GM19193 (cell line): ENCODE measurements around the gene NAGS.

Experiments
- POLR2A ChIP-seq: IDR thresholded peaks from 4 replicates; pipeline ENCODE4 v1.6.1; 2011; ENCODE audit not compliant: insufficient read depth, insufficient read length; ENCODE audit errors: extremely low read depth

Gene NAGS

GRCh38 chr17:43979671-43980070 lies 24.8 kb upstream of the NAGS start:
- no peak for TF ChIP-seq POLR2A

GRCh38 chr17:43982171-43982570 lies 22.3 kb upstream of the NAGS start:
- no peak for TF ChIP-seq POLR2A

GRCh38 chr17:43983196-43983514 lies 21.3 kb upstream of the NAGS start:
- no peak for TF ChIP-seq POLR2A

GRCh38 chr17:43983515-43984411 lies 20.7 kb upstream of the NAGS start:
- no peak for TF ChIP-seq POLR2A

DNA sequence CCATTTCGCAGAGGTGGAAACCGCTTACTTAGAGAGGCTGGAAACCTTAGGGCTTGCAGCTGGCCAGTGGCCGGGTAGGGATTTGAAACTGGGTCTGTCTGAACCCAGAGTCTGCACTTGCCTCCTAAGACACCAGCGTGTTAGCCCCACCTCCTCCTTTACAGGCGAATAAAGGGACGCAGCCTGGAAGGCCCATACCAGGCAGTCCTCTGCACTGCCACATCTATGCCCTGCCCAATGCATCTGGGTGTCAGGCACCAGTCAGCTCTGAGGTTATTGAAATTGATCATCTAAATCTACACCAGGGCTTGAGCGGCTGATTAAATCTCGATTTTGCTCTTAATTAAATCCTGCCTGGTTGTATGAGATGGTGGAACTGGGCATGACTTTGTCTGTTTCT lies 19.9 kb upstream of the NAGS start:
- no peak for TF ChIP-seq POLR2A

DNA sequence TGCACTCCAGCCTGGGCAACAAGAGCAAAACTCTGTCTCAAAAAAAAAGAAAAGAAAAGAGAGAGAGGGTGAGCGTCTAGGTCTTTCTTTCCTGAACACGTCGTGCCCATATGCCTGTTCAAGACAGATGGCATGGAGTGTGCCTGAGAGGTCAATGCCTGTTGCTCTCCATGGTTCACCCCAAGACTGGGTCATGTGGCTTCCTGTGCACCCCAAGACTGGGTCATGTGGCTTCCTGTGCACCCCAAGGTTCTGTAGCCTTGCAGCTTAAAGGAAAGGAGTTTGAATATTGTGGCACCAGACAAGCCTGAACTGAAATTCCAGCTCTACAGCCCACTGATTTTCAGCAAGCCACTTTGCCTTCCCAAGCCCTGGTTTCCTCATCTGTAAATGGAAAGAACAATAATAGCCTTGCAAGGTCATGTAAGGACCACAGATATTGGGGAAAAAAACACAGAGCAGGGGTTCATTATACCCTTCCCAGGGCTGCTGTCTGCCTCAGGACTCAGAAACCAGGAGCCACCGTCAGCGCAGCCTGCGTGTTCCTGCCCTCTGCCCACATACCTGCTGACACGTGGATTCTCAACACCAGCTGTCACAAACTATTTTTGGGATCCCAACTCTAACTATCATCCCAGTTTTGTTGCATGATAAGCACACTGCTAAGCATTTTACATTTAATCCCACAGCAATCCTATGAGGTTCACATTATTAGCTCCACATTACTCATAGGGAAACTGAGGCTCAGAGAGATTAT lies 18.0 kb upstream of the NAGS start:
- TF ChIP-seq POLR2A = no peak

GRCh38 chr17:43987131-43988021 lies 17.0 kb upstream of the NAGS start:
- TF ChIP-seq POLR2A = no peak

DNA sequence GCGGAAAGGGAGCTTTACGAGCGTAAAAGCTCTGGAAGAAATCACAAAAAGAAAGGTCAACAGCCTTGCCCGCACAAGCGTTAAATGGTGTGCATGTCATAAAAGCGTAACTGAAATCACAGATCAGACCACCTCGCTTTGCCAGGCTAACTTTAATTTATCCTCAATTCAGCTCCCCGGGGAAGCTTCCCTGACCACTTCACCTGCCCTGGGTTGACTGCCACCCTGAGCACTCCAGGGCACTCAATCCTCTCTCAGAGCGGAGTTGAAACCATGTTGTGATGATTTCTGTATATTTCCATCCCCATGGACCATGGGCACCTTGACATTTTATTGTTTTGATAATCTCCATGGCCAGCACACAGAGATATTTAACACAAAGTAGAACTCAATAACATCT lies 16.1 kb upstream of the NAGS start:
- no peak for TF ChIP-seq POLR2A

- no peak for TF ChIP-seq POLR2A
Measured at GRCh38 chr17:43992641-43993040, 11.8 kb upstream of the NAGS start.

GRCh38 chr17:43994272-43995149 lies 9.9 kb upstream of the NAGS start:
- no peak for TF ChIP-seq POLR2A

DNA sequence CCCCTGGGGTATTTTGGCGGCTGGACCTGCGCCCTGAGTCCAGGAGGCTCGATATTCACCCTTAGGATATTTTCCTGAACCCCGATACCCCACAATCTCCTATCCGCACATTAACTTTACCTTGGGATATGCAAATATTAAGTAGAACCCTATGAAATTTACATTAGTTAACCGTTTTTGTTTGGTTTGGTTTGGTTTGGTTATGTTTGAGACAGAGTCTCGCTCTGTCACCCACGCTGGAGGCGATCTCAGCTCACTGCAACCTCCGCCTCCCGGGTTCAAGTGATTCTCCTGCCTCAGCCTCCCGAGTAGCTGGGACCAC lies 9.3 kb upstream of the NAGS start:
- TF ChIP-seq POLR2A = no peak

DNA sequence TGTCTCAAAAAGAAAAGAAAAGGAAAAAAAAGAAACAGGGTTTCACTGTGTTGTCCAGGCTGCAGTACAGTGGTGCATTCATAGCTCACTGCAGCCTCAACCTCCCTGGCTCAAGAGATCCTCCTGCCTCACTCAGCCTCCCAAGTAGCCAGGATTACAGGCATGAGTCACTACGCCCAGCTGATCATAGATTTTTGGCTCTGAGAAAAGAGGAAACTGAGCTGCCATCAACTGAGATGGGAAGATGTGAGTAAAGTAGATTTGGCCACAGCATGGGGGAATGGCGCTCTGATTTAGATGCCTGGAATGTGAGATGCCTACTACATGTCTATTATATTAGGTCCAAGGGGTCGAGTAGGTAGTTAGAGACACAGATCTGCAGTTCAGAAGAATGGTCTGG lies 5.9 kb upstream of the NAGS start:
- TF ChIP-seq POLR2A = no peak

DNA sequence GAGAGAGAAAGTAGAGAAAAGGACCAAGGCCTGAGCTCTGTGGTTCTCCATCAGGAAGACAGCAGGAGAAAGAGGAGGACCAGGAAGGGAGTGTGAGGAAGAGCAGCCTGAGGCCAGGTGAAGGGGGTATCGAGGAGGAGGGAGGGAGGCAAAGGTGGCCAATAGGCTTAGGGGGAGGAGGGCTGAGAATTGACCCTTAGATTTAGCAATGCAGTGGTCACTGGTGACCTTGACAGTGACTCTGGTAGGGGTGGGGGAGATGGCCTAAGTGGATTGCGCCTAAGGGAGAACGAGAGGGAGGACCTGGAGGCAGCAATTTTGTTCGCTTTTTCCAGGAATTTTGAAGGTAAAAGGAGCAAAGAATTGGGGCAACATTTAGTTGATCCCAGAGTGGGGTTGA lies 5.4 kb upstream of the NAGS start:
- no peak for TF ChIP-seq POLR2A

GRCh38 chr17:44000141-44000860 lies 4.1 kb upstream of the NAGS start:
- no peak for TF ChIP-seq POLR2A
